Kidney (tissue), 14 donors: ENCODE measurements around the gene JAKMIP1. TPM values are rescaled to one million over a fixed set of nuclear protein-coding genes. Genes with fewer than 3 reads are reported as not detected.

Experiments used
- DNase-seq, 5 donors: peaks; one replicate each; pipeline ENCODE4 v3.0.0-alpha.2; 2013 to 2020
- FAIRE-seq: peaks from 2 replicates; lab custom pipeline; 2012; peaks lifted over from hg19 to GRCh38; lab: Jason Lieb, UNC
- H3K27ac ChIP-seq, 2 donors: one replicate each; pipeline ENCODE4 v1.7.0; 2013; ENCODE audit warnings: low read depth in 2 of 2, low read length in 2 of 2, inconsistent platforms in 1 of 2
- H3K27me3 ChIP-seq: one replicate; pipeline ENCODE4 v1.7.1; 2013; ENCODE audit warnings: low read length, inconsistent platforms; ENCODE audit not compliant: control insufficient read depth, insufficient read depth
- H3K36me3 ChIP-seq, 3 donors: one replicate each; pipeline versions ENCODE4 v1.7.0 to v1.7.1; 2013; ENCODE audit warnings: low read length in 3 of 3, control low read depth in 1 of 3, inconsistent platforms in 1 of 3; ENCODE audit not compliant: insufficient read depth in 3 of 3, control insufficient read depth in 2 of 3
- H3K4me1 ChIP-seq, 3 donors: one replicate each; pipeline versions ENCODE4 v1.7.0 to v1.7.1; 2013; ENCODE audit warnings: low read length in 3 of 3, inconsistent platforms in 1 of 3, low read depth in 1 of 3; ENCODE audit not compliant: control insufficient read depth in 2 of 3, insufficient read depth in 2 of 3
- H3K4me3 ChIP-seq, 3 donors: one replicate each; pipeline versions ENCODE4 v1.7.0 to v1.8.1; 2013; ENCODE audit warnings: low read length in 3 of 3, control low read depth in 1 of 3, inconsistent platforms in 1 of 3
- H3K9ac ChIP-seq, 3 donors: one replicate each; pipeline versions ENCODE4 v1.7.0 to v1.7.1; 2013; ENCODE audit warnings: low read length in 3 of 3, control low read depth in 1 of 3, inconsistent platforms in 1 of 3
- H3K9me3 ChIP-seq, 3 donors: one replicate each; pipeline versions ENCODE4 v1.7.0 to v1.7.1; 2013; ENCODE audit warnings: low read length in 3 of 3, control low read depth in 1 of 3, inconsistent platforms in 1 of 3; ENCODE audit not compliant: control insufficient read depth in 2 of 3, insufficient read depth in 1 of 3
- CTCF ChIP-seq: IDR thresholded peaks from 3 replicates; pipeline ENCODE4 v1.5.1; 2012; ENCODE audit warnings: mild to moderate bottlenecking, moderate library complexity, borderline replicate concordance; ENCODE audit not compliant: insufficient read depth; ENCODE audit errors: extremely low read depth
- intact Hi-C: fragments of 100-400 bp; cut with DNase I; formaldehyde crosslinking; loops from one replicate; pipeline ENCODE4 v1.11.1; 2022
- polyA plus RNA-seq: library from polyadenylated mRNA; stranded (reverse); fragments of 350-450 nt; fragmentation: Illumina TruSeq; extraction: RNeasy Lipid Tissue Mini Kit (QIAGEN cat#74804); gene quantifications from one replicate; pipeline ENCODE4 v1.2.3, GENCODE V29; 2014; ENCODE audit warnings: low read depth, low replicate concordance; ENCODE audit not compliant: insufficient read depth
- total RNA-seq: library from RNA; stranded (reverse); fragmentation: NEBNext Ultra II Directional; extraction: Animal tissue kit (Norgen Biotek cat#: 25700); gene quantifications from one replicate; pipeline ENCODE4 v1.2.1, GENCODE V29; 2021
- donor health status: control.
- donor health status: control.
- donor health status: control.
- donor health status: control.
- donor health status: control.
- donor health status: DM: yes; HTN: yes; CAD: no.
- donor health status: Normal renal cell carcinoma (clear cell type).

The JAKMIP1 gene
- total and polyA plus RNA-seq, 2 donors from 2014 or later = 0.69 TPM; not detected in 1

- FAIRE-seq = no peak
- Histone ChIP-seq H3K9me3 (peaks cover 1 to 39% (median 5%) of the 10 kb centered on the region in 3 donors), H3K27ac (no peak overlapping the region), H3K36me3 (no peaks in the 10 kb centered on the region), H3K27me3 (no peaks in the 10 kb centered on the region), H3K4me3 (no peak overlapping the region), H3K9ac (no peak overlapping the region), H3K4me1 (no peaks in the 10 kb centered on the region)
- no peak for DNase-seq
- intact Hi-C loops = no loop called here
- no peak for TF ChIP-seq CTCF
These were observed 144.9 kb downstream of the JAKMIP1 start for GRCh38 chr4:6055436-6055835.

- H3K9me3 ChIP-seq = peaks cover 0 to 35% (median 5%) of the 10 kb centered on the region in 3 donors
- H3K4me3 ChIP-seq = no peak overlapping the region
- H3K36me3 ChIP-seq = no peaks in the 10 kb centered on the region
- H3K4me1 ChIP-seq = no peaks in the 10 kb centered on the region
- intact Hi-C loops = no loop called here
- no peaks in the 10 kb centered on the region for H3K27me3 ChIP-seq
- no peak for DNase-seq
- no peak for FAIRE-seq
- no peak overlapping the region for H3K9ac ChIP-seq
- no peak for TF ChIP-seq CTCF
- H3K27ac ChIP-seq = no peak overlapping the region
These were observed 145.3 kb downstream of the JAKMIP1 start for GRCh38 chr4:6055030-6055429.

GRCh38 chr4:6054162-6054922 lies 146.0 kb downstream of the JAKMIP1 start:
- Histone ChIP-seq H3K4me3 (no peak overlapping the region), H3K9ac (no peak overlapping the region), H3K9me3 (peaks cover 0 to 28% (median 5%) of the 10 kb centered on the region in 3 donors), H3K4me1 (no peaks in the 10 kb centered on the region), H3K27ac (no peak overlapping the region), H3K27me3 (no peaks in the 10 kb centered on the region), H3K36me3 (no peaks in the 10 kb centered on the region)
- DNase-seq (no peak), FAIRE-seq (no peak)
- intact Hi-C loops = no loop called here
- no peak for TF ChIP-seq CTCF
